ENCODE data around the gene NCAPG2. TPM values are rescaled to one million over a fixed set of nuclear protein-coding genes. Genes with fewer than 3 reads are reported as not detected.

Gene NCAPG2
- polyA plus RNA-seq, 1 of the 3 experiments (the other 2 are of a cell fraction): 25.0 TPM

DNA sequence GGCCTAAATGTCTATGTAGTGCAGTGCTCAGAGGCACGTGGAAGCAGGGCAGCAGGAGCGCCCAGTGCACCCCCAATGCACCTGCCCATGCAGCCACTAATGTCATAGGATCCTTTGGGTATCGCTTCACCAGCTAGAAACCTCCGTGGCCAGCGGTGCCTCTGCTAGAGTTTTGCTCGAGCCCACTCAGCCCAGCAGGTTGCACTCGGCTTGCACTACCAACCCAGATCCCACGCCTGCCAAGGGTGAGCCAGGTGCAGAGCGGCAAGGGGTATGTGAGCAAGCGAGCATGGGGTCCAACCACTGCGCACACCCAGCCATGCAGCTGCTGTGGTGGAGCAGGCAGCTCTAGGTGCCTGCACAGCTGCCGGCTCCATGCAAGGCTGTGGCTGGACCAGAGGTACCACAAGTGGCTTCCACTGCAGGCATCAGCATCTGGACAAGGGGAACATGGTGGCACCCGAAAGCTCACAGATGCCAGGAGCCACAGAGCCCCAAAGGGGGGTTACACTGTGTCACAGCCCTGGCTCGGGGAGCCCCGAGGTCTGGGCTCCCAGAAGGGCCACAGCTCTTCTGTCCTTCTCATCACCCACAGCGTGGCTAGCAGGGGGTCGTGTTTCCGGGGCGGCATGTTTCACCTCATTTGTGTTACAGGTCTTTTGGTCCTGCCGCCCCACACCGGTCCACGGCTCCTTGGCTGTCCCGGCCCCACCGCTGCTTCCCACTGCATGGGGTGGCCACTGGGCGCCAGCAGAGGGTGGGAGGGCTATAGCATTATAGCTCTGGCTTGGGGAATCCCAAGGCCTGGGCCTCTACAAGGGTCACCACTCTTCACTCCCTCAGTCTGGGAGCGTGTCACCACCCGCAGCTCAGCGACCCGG, 2.3 kb upstream of the NCAPG2 start:
- Histone ChIP-seq H2AFZ (ENCODE audit: low read depth) (no peak overlapping the region), H3K4me2 (no peak overlapping the region), H3K4me3 (ENCODE audit: low read depth in 2 of 2, low read length in 1 of 2) (no peak overlapping the region), H3K4me1 (ENCODE audit: control insufficient read depth in 1 of 2, insufficient read depth in 2 of 2, low read depth in 1 of 2, low read length in 1 of 2) (peaks cover 13 to 26% of the 10 kb centered on the region in 2 experiments; a peak in 3 of 4 replicates), H3K27me3 (ENCODE audit: insufficient read depth) (no peaks in the 10 kb centered on the region), H4K20me1 (ENCODE audit: insufficient read depth) (no peaks in the 10 kb centered on the region), H3F3A (replicated peaks; ENCODE audit: insufficient read depth) (no peaks in the 10 kb centered on the region), H3K9me2 (no peaks in the 10 kb centered on the region), H3K9me3 (no peaks in the 10 kb centered on the region), H3K79me2 (ENCODE audit: insufficient read depth) (peaks cover 31% of the 10 kb centered on the region), H3K9ac (no peak overlapping the region), H3K36me3 (replicated peaks in 1 of 2; ENCODE audit: control insufficient read depth in 1 of 2, insufficient read depth in 2 of 2, low read length in 1 of 2) (peaks cover 2% of the 10 kb centered on the region in 2 experiments), H3K27ac (ENCODE audit: low read depth in 2 of 2, low read length in 1 of 2) (no peak overlapping the region)
- WGBS (ENCODE audit: low lambda C conversion rate): 96% methylated on average over 29 of the region's 29 CpGs
- TF ChIP-seq MXI1 (IDR thresholded peaks at IDR 0.05; ENCODE audit: low read depth, low read length) (no peak), FOXJ3 (CRISPR knock-in tag; IDR thresholded peaks at IDR 0.05) (no peak), SMC3 (IDR thresholded peaks at IDR 0.05; ENCODE audit: low read depth, low read length) (no peak), JUND (IDR thresholded peaks at IDR 0.05) (no peak), TEAD4 (IDR thresholded peaks at IDR 0.05; ENCODE audit: borderline replicate concordance, insufficient read depth) (no peak), SIN3A (IDR thresholded peaks at IDR 0.05; ENCODE audit: borderline replicate concordance, low read depth, low read length) (no peak), RCOR1 (IDR thresholded peaks at IDR 0.05; ENCODE audit: low read length) (no peak), USF2 (IDR thresholded peaks at IDR 0.05; ENCODE audit: borderline replicate concordance, low read depth, low read length) (no peak), MEF2A (IDR thresholded peaks at IDR 0.05; ENCODE audit: borderline replicate concordance, low read depth) (no peak), REST (IDR thresholded peaks at IDR 0.05; ENCODE audit: low read depth, low read length) (no peak), RXRA (IDR thresholded peaks at IDR 0.05; ENCODE audit: borderline replicate concordance, low read depth) (no peak), ZBTB33 (IDR thresholded peaks at IDR 0.05; ENCODE audit: borderline replicate concordance, low read depth) (no peak), FOSL2 (IDR thresholded peaks at IDR 0.05; ENCODE audit: borderline replicate concordance, low read depth) (no peak), TAF1 (IDR thresholded peaks at IDR 0.05; ENCODE audit: borderline replicate concordance, low read depth, low read length) (no peak), GABPA (IDR thresholded peaks at IDR 0.05; ENCODE audit: low read depth) (no peak), CHD2 (IDR thresholded peaks at IDR 0.05; ENCODE audit: low read length, partially characterized antibody) (no peak), NRF1 (IDR thresholded peaks at IDR 0.05; ENCODE audit: low read depth, low read length) (no peak)
- TF ChIP-seq, protein P1, sequence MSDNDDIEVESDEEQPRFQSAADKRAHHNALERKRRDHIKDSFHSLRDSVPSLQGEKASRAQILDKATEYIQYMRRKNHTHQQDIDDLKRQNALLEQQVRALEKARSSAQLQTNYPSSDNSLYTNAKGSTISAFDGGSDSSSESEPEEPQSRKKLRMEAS (IDR thresholded peaks at IDR 0.05; ENCODE audit: low read depth): no peak
- ChIA-PET POLR2A (interaction anchor here (0.6 to 1.5 kb wide), 2 partner anchors 65 to 157 kb away, joined by 4 read pairs; no protein-coding TSS in a partner anchor), CTCF (interaction anchor here (1.0 to 3.7 kb wide), 5 partner anchors 11 to 270 kb away, joined by 3 to 31 read pairs (median 4); no protein-coding TSS in a partner anchor)
- no peak for DNase-seq

Data from SK-N-SH (cell line).